HG03354 (cell line): ENCODE results near the gene FBXL15.

Experiments
- ATAC-seq: cut with Tn5 transposase; IDR thresholded peaks from one replicate; pipeline ENCODE4 v1.9.1; 2021; ENCODE audit warnings: mild to moderate bottlenecking; ENCODE audit not compliant: unreplicated experiment, poor library complexity, severe bottlenecking

FBXL15 gene

DNA sequence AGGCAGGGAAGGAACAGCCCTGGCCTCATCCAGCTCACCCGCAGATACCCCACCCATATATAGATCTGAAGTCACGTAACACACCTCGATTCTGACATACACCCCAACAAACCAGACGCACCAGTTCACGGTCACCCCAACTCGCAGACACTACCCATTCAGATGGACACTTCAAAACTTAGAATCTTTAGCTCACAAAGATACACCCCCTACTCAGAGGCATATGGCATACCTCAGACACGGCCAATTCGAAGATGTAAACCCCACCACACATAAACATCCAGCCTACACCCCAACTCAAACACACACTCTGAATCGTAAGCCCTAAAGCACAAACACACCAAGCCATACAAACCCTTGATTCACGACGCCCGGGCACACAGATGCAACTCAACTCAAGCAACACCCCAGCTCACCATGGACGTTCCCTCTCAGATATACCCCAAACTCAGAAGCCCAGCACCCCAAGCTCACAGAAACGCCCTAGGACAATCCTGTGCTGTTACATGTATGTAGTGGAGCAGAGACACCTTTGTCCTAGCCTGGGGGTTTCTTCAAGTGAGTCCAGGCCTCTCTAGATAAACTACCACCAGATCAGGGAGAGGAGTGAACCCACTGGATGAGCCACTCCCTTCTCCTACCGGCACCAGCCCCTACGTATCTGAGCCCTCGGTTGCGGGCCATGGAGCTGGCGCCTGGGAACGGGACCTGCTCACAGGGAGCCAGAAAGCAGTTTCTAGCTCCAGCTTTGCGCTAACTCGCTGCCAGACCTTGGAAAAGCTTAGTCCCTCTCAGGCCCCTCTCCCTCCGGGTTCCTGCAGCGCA is 10.8 kb upstream of the FBXL15 start:
- no peak for ATAC-seq

DNA sequence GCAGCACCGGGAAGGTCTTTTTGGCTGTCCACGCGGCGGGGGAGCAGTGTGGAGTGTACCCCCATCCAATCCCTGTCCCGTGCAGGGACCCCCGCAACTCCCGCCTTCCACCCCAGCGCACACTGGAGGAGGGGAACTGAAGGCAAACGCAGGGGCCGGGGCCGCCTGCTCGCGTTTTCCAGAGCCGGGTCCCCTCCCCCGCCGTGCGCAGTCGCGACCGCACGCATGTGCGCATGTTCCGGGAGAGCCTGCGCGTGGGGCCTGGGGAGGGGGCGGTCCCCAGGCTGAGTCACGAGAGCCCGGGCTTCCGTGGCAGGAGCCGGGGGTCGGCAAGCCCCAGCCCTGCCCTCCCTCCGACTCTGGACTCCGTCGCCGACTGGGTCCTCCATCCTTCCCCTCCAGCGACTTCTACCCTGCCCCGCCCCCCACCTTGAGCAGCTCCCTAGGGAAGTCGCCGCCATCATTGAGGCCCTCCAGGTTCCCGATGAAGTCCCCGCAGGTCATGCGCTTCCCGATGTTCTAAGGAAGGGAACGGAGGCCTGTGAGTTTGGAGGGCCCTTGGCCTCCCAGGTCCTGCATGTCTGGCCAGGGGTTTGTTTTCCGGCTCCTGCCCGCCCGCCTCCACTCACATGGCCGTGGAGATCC is 10.1 kb upstream of the FBXL15 start:
- ATAC-seq = no peak

GRCh38 chr10:102411341-102412255 is 9.0 kb upstream of the FBXL15 start:
- no peak for ATAC-seq

DNA sequence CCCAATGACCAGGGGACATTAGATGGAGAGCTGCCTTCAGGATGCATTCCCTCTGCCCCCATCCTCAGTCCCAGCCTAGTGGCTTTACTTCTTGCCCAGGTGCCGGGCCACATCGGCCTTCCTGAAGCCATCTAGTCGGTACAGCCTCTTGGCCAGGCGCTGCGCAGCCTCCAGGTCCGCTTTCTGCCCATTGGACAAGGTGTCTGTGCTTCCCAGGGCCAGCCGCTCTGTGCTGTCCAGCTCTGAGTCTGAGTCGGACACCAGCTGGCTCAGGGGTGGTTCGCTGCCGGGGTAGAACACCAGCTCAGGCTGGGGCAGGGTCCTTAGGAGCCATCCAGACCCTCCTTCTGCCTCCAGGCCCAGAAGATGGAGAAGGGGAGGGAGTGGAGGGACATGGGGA is 8.3 kb upstream of the FBXL15 start:
- ATAC-seq = no peak

DNA sequence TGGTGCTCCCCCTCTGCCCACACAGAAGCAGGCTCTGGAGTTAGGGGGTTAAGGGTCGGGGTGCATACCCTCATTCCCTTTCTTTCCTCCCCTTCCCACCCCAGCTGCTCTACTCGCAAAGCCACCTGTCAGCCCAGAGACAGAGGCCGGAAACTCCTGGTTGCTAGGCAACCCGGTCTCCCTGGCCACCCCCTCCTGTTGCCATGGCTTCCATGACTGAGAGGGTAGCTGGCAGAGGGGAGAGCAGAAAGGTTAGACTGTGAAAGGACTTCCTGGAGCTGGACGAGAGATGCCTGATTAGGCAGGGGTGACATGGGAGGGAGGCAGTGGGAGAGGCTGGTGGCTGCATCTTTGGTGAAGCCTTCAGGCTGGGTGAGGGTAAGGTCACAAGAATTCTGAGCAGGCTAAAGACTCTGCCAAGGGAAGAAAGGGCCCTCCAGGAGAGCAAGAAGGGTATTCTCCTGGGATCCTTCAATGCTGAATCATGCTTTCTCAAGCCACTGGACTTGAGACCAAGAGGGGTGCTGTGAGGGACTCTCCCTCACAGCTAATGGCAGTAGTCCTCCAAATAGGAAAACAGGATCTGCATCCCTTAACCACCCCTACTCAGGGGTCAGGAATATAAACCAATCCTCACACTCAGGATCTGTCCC is 7.5 kb upstream of the FBXL15 start:
- no peak for ATAC-seq

- no peak for ATAC-seq
Observed at GRCh38 chr10:102413806-102414561, 6.7 kb upstream of the FBXL15 start.

DNA sequence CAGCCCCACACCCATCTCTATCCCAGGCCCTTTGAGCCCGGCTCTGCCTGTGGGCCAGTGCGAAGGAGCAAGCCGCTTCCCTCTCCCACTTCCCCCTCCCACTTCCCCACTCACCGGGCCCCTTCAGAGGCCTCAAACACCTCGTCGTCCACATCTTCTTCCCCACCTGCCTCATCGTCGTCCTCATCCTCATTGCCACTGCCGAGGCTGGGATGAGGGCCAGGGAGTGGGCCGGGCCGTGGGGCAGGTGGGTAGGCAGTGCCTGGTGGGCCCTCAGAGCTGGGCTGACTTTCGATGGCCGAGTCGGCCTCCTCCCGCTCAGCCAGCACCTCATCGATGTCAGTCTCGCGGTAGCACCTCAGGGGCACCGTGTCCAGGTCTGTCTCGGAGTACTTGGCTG is 5.9 kb upstream of the FBXL15 start:
- no peak for ATAC-seq

GRCh38 chr10:102416283-102416682 is 4.4 kb upstream of the FBXL15 start:
- no peak for ATAC-seq

DNA sequence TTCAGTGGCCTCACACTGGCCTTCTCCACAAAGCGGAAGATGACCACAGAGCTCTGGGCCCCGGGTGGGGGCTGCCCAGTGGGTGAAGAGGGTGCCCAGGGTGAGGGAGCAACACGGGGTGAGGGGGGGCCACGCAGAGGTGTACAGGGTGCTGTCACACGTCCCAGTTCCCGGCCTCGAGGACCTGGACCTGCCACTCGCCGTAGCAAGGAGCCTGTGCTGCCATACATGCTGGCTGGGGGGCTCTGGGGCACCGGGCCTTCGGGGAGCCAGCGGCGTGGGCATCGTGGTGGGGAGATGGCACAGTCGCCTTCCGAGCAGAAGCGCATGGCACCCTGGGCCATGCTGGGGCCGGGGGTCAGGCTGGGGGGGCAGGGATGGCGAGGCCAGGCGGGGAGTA is 3.9 kb upstream of the FBXL15 start:
- no peak for ATAC-seq

- no peak for ATAC-seq
Observed at GRCh38 chr10:102418622-102419268, 1.9 kb upstream of the FBXL15 start, which contains the start of gene PSD. TSS of gene PSD (minus strand) at chr10:102418785. CDS start at chr10:102417038, 1,747 bp downstream.

DNA sequence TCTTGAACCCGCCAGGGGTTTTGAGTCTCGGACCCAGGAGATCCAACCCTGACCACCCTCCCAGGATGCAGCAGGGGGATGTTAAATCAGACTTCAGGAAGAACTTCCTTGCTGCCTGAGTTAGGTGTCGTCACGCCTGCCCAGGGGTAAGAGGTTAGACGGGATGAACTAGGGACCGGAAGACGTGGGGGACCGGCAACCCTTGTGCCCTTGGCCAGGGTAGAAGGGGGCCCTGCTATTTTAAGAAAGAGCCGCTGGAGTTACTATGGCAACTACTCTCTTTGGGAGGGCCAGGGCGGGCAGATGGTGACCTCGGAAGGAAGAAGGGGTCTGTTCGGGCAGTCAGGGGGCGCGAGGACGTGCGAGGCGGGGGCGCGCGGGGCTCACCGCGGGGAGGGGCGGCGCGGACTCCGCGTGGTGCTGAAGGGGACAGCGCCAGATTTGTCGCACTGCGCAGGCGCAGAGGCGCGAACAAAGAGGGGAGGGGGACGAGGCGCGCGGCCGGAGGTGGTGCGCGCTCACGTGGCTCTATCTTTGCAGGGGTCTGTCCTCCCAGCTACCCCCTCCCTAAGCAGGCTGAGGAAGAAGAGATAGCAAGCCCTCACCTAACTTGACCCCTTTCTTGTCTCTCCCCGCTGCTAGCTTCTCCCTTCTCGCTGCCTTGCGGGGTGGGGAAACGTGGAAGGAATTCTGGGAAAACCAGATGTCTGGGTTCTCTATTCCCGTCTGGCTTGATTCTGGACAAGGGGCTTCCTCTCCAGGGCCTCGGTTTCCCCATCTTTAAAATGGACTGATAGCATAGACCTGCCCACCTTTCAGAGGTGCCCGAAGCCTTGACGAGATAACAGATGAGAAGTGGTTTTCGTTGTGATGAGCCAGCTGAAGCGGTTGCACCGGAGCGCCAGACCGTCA is 1.1 kb upstream of the FBXL15 start:
- ATAC-seq = no peak

- no peak for ATAC-seq
Observed at GRCh38 chr10:102420181-102420713, 389 bp upstream of the FBXL15 start.

DNA sequence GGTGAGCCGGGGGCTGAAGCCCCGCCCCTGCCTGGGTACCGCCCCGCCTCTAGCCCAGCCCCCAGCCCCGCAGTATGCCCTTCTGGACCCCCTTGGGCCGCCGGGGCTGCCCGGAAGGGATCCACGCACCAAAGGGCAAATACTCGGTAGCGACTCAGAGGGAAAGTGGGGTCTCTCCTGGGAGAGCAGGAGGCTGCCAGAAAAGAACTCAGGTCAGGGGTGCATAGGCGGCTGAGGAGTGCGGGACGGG is 796 bp downstream of the FBXL15 start:
- no peak for ATAC-seq

DNA sequence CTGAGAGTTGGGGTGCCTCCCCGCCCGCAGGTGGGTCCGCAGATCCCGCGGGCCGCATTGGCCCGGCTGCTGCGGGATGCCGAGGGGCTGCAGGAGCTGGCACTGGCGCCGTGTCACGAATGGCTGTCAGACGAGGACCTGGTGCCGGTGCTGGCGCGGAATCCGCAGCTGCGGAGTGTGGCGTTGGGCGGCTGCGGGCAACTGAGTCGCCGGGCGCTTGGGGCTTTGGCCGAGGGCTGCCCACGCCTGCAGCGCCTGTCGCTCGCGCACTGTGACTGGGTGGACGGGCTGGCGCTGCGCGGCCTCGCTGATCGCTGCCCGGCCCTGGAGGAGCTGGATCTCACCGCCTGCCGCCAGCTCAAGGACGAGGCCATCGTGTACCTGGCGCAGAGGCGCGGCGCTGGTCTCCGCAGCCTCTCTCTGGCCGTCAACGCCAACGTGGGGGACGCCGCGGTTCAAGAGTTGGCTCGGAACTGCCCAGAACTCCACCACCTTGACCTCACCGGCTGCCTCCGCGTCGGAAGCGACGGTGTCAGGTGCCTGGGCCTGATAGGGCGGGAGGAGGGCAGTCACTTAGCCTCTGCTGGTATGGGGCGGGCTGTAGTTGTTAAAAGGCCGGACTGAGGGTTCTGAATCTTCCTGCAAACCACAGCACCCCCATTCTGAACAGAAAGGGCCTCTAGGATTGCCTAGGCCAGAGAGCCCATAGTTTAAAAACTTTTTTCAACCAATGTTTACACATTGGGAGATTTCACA is 1.3 kb downstream of the FBXL15 start:
- ATAC-seq = no peak

DNA sequence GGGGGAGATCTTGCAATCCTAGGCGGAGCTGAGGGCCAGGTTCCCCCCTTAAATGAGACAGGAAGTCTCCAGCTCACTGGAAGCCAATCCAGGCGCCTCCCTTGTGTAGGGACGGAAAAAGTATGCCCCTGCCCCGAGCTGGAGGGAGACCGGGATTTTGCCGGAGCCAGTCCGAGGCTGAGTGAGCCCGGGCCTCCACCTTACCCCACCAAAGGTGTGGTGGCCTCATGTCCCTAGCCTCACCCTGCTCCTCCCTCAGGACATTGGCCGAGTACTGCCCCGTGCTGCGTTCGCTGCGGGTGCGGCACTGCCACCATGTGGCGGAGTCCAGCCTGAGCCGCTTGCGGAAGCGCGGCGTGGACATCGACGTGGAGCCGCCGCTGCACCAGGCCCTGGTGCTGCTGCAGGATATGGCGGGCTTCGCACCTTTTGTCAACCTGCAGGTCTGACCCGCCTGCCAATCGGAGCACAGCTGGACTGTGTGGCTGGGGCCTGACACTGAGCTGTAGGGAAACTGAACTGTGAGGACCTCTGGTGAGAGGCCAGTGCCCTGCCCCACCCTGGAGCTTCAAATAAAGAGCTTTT is 2.0 kb downstream of the FBXL15 start:
- no peak for ATAC-seq

GRCh38 chr10:102423372-102423968 is 2.8 kb downstream of the FBXL15 start:
- ATAC-seq = no peak
